Osteocyte (in vitro differentiated cells): Measurements from ENCODE around the gene HMGCS2. TPM values are rescaled to one million over a fixed set of nuclear protein-coding genes. Genes with fewer than 3 reads are reported as not detected.

Source experiments
- DNase-seq: peaks from one replicate; pipeline ENCODE4 v3.0.0; 2021; ENCODE audit warnings: mixed read lengths; ENCODE audit not compliant: unreplicated experiment; ENCODE audit errors: extremely low spot score
- H3K27ac Mint-ChIP-seq: one replicate; pipeline ENCODE4 v1.8.0; 2021; ENCODE audit warnings: mild to moderate bottlenecking, mixed read lengths; ENCODE audit not compliant: unreplicated experiment
- H3K27me3 Mint-ChIP-seq: one replicate; pipeline ENCODE4 v1.8.0; 2021; ENCODE audit warnings: mixed read lengths; ENCODE audit not compliant: unreplicated experiment
- H3K36me3 Mint-ChIP-seq: one replicate; pipeline ENCODE4 v1.8.0; 2021; ENCODE audit warnings: mixed read lengths; ENCODE audit not compliant: unreplicated experiment
- H3K4me1 Mint-ChIP-seq: one replicate; pipeline ENCODE4 v1.8.0; 2021; ENCODE audit warnings: mixed read lengths; ENCODE audit not compliant: unreplicated experiment
- H3K4me3 Mint-ChIP-seq: one replicate; pipeline ENCODE4 v1.8.0; 2021; ENCODE audit warnings: mild to moderate bottlenecking, moderate library complexity, mixed read lengths; ENCODE audit not compliant: unreplicated experiment
- H3K9me3 Mint-ChIP-seq: one replicate; pipeline ENCODE4 v1.8.0; 2021; ENCODE audit warnings: mixed read lengths; ENCODE audit not compliant: unreplicated experiment
- CTCF ChIP-seq: fragments of 200-600 bp; sonication (generic); IDR thresholded peaks from 2 replicates; pipeline ENCODE4 v1.5.0; 2021; ENCODE audit warnings: antibody characterized with exemption, mild to moderate bottlenecking, moderate library complexity
- total RNA-seq: library from RNA; stranded (reverse); gene quantifications from 2 replicates; pipeline ENCODE4 v1.2.1, GENCODE V29; 2021

The HMGCS2 gene
- total RNA-seq, 1 donor from 2014 or later = not detected

DNA sequence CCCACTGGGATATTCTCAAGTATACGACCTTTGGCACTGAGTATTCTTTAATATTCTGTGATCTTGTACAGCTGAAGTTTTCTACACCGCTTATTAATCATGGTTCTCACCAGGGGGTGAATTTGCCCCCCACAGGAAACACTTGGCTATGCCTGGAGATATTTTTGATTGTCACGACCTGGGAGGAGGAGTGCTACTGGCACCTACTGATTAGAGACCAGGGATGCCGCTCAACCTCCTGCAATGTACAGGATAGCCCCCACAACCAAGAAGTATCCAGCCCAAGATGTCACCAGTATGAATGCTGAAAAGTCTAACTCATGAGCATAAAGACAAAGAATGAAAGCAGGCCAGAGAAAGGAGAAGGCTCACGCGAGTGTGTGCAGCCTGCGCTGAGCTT is 28.9 kb upstream of the HMGCS2 start:
- DNase-seq = no peak
- Mint-ChIP-seq H3K4me3 (no peak overlapping the region), H3K4me1 (no peaks in the 10 kb centered on the region), H3K27ac (no peak overlapping the region), H3K9me3 (no peaks in the 10 kb centered on the region), H3K36me3 (no peaks in the 10 kb centered on the region), H3K27me3 (peaks cover 30% of the 10 kb centered on the region)
- TF ChIP-seq CTCF = no peak

DNA sequence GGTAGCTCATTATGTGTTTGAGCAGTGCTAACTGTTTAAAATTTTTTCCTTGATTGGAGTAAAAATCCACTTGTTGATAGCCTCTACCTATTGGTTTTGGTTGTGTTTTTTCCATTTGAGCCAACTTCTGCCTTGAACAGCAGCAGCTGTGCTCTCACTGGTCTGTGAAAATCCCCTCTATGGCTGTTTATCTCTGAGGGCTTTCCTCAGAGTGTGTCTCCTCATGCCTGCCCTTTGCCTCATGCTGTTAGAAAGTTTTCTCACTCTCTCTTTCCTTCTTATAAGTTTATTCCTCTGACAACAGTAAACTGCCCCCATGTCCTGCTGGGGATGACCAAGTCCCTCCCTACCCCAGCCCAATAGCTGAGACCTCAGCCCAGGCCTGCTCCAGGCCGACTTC is 28.5 kb upstream of the HMGCS2 start:
- Mint-ChIP-seq H3K4me1 (no peaks in the 10 kb centered on the region), H3K9me3 (no peaks in the 10 kb centered on the region), H3K4me3 (no peak overlapping the region), H3K36me3 (no peaks in the 10 kb centered on the region), H3K27me3 (peaks cover 26% of the 10 kb centered on the region), H3K27ac (no peak overlapping the region)
- TF ChIP-seq CTCF = no peak
- DNase-seq = no peak

- no peaks in the 10 kb centered on the region for H3K36me3 Mint-ChIP-seq
- no peaks in the 10 kb centered on the region for H3K4me1 Mint-ChIP-seq
- no peak for TF ChIP-seq CTCF
- H3K27ac Mint-ChIP-seq = no peak overlapping the region
- DNase-seq = no peak
- H3K9me3 Mint-ChIP-seq = no peaks in the 10 kb centered on the region
- H3K27me3 Mint-ChIP-seq = peaks cover 36% of the 10 kb centered on the region
- no peak overlapping the region for H3K4me3 Mint-ChIP-seq
These were observed 26.8 kb upstream of the HMGCS2 start for GRCh38 chr1:119795261-119796200.

- Mint-ChIP-seq H3K36me3 (no peaks in the 10 kb centered on the region), H3K27ac (no peak overlapping the region), H3K9me3 (no peaks in the 10 kb centered on the region), H3K27me3 (peaks cover 41% of the 10 kb centered on the region), H3K4me3 (no peak overlapping the region), H3K4me1 (no peaks in the 10 kb centered on the region)
- no peak for DNase-seq
- no peak for TF ChIP-seq CTCF
These were observed 26.2 kb upstream of the HMGCS2 start for GRCh38 chr1:119794876-119795240.

GRCh38 chr1:119794230-119794875 is 25.6 kb upstream of the HMGCS2 start:
- no peak overlapping the region for H3K4me3 Mint-ChIP-seq
- no peak overlapping the region for H3K27ac Mint-ChIP-seq
- H3K27me3 Mint-ChIP-seq = peaks cover 46% of the 10 kb centered on the region
- H3K9me3 Mint-ChIP-seq = no peaks in the 10 kb centered on the region
- H3K36me3 Mint-ChIP-seq = no peaks in the 10 kb centered on the region
- TF ChIP-seq CTCF = no peak
- DNase-seq = no peak
- no peaks in the 10 kb centered on the region for H3K4me1 Mint-ChIP-seq
